ENCODE data around the gene HDLBP. TPM values are rescaled to one million over a fixed set of nuclear protein-coding genes. Genes with fewer than 3 reads are reported as not detected.

HDLBP gene
- total and polyA plus RNA-seq, 2 of the 4 experiments (the other 2 are of a cell fraction), result 648 to 1,165 TPM

- ATAC-seq (ENCODE audit: low read depth), result no peak
- H4K8ac ChIP-seq (ENCODE audit: low read depth in 2 of 2, low read length in 2 of 2), result no peak overlapping the region
Measured at GRCh38 chr2:241202681-241203080, 112.8 kb downstream of the HDLBP start.

More at GRCh38 chr2:241202681-241203080, 112.8 kb downstream of the HDLBP start:
- no peak overlapping the region for H3K9ac ChIP-seq (ENCODE audit: low read depth, low read length)
- dilution Hi-C loops (cut with HindIII; ENCODE audit: low sequenced_read_pairs, unreplicated experiment) (no loop called here), intact Hi-C loops (cut with micrococcal nuclease) (no loop called here), in situ Hi-C loops (cut with MboI; ENCODE audit: low sequenced_read_pairs) (no loop called here)
- no peak overlapping the region for H3K4me2 ChIP-seq (ENCODE audit: low read depth, low read length)
- H2BK20ac ChIP-seq (ENCODE audit: low read depth, low read length), result no peak overlapping the region
- TF ChIP-seq MAFK (IDR thresholded peaks at IDR 0.05; ENCODE audit: low read depth, low read length) (no peak), RFX5 (IDR thresholded peaks at IDR 0.05; ENCODE audit: low read depth, low read length) (no peak)
- no peak overlapping the region for H2BK5ac ChIP-seq (ENCODE audit: low read depth, low read length, poor library complexity, severe bottlenecking)
- no peak overlapping the region for H3K4ac ChIP-seq (ENCODE audit: low read depth, low read length)
- H3K14ac ChIP-seq (replicated peaks; ENCODE audit: low read depth, low read length), result no peak overlapping the region
- no peak overlapping the region for H3K23ac ChIP-seq (ENCODE audit: low read depth, low read length)
- no peak overlapping the region for H2AK5ac ChIP-seq (ENCODE audit: low read depth, low read length)
- no peaks in the 10 kb centered on the region for H3K4me1 ChIP-seq (ENCODE audit: control insufficient read depth, insufficient read depth, low read length)
- no peak overlapping the region for H2AK9ac ChIP-seq (replicated peaks; ENCODE audit: low read depth, low read length, poor library complexity)
- no peak overlapping the region for H2BK120ac ChIP-seq (ENCODE audit: low read depth, low read length)
- DNase-seq, result no peak
- no peak overlapping the region for H3K4me3 ChIP-seq (ENCODE audit: insufficient read depth, low read depth, low read length)
- ChIA-PET POLR2A (ENCODE audit: unreplicated experiment) (no interaction called here), CTCF (no interaction called here)
- H3K56ac ChIP-seq (ENCODE audit: extremely low read depth, insufficient read depth, low read length), result no peak overlapping the region
- no peak overlapping the region for H2AFZ ChIP-seq (replicated peaks; ENCODE audit: low read length, poor library complexity)
- H4K20me1 ChIP-seq (ENCODE audit: insufficient read depth, low read length), result no peaks in the 10 kb centered on the region
- no peak overlapping the region for H4K5ac ChIP-seq (ENCODE audit: low read depth, low read length)
- H3K27me3 ChIP-seq (ENCODE audit: control insufficient read depth, insufficient read depth, low read length), result peaks cover 8% of the 10 kb centered on the region
- H4K91ac ChIP-seq (ENCODE audit: insufficient read depth, low read depth, low read length), result no peak overlapping the region
- H3K18ac ChIP-seq (ENCODE audit: low read depth, low read length), result no peak overlapping the region
- H3K79me1 ChIP-seq (ENCODE audit: low read depth in 1 of 2, low read length in 2 of 2), result no peaks in the 10 kb centered on the region
- no TSS peak for BruUV-seq (replicated peaks)
- no peak overlapping the region for H2BK15ac ChIP-seq (ENCODE audit: low read depth, low read length)
- no peaks in the 10 kb centered on the region for H3K9me1 ChIP-seq (ENCODE audit: insufficient read depth, low read length)
- H3K27ac ChIP-seq (ENCODE audit: insufficient read depth, low read length), result no peak overlapping the region
- H3K36me3 ChIP-seq (ENCODE audit: control insufficient read depth, insufficient read depth, low read length), result no peaks in the 10 kb centered on the region
- no peaks in the 10 kb centered on the region for H3K9me3 ChIP-seq (ENCODE audit: control insufficient read depth, insufficient read depth, low read length)
- WGBS, 2 experiments (ENCODE audit: extremely low coverage in 2 of 2, insufficient read length in 1 of 2), result 68% methylated on average over 3 of the region's 9 CpGs; no CpG with 5 or more reads in 1 of the 2 experiments
